ENCODE data around the gene LRP5. TPM values are rescaled to one million over a fixed set of nuclear protein-coding genes. Genes with fewer than 3 reads are reported as not detected.

The LRP5 gene
- total RNA-seq, 2 donors from 2014 or later, result 48.3 to 57.1 TPM

DNA sequence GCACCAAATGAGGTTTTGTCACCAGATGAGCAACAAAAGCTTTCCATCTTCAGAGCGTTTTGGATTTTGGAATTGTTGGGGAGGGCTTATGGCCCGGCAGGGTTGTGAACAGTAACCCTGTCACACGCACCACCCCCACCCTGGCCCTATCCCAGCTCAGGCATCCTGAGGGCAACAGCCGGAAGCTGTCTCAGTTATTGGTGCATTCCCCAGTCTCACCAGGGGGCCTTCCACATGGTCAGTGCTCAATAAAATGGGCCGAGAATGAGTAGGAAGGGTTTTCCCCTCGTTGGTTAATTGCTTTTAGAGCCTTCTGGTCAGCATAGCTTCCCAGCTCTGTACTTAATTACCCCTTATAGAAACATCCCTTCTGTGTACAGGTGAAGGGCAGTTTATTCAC lies 46.0 kb downstream of the LRP5 start:
- WGBS, result 63% methylated on average over 6 of the region's 6 CpGs
- Histone ChIP-seq H3K36me3 (no peaks in the 10 kb centered on the region), H3K4me3 (no peak overlapping the region), H3K27ac (no peak overlapping the region), H3K27me3 (replicated peaks; ENCODE audit: insufficient read depth) (no peaks in the 10 kb centered on the region), H3K9me3 (no peaks in the 10 kb centered on the region), H3K4me1 (replicated peaks) (peaks cover 9% of the 10 kb centered on the region)
- TF ChIP-seq POLR2AphosphoS5 (IDR thresholded peaks at IDR 0.05) (no peak), POLR2A (IDR thresholded peaks at IDR 0.05) (no peak)
- TF ChIP-seq, protein P1, sequence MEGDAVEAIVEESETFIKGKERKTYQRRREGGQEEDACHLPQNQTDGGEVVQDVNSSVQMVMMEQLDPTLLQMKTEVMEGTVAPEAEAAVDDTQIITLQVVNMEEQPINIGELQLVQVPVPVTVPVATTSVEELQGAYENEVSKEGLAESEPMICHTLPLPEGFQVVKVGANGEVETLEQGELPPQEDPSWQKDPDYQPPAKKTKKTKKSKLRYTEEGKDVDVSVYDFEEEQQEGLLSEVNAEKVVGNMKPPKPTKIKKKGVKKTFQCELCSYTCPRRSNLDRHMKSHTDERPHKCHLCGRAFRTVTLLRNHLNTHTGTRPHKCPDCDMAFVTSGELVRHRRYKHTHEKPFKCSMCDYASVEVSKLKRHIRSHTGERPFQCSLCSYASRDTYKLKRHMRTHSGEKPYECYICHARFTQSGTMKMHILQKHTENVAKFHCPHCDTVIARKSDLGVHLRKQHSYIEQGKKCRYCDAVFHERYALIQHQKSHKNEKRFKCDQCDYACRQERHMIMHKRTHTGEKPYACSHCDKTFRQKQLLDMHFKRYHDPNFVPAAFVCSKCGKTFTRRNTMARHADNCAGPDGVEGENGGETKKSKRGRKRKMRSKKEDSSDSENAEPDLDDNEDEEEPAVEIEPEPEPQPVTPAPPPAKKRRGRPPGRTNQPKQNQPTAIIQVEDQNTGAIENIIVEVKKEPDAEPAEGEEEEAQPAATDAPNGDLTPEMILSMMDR (IDR thresholded peaks at IDR 0.05), result no peak
- intact Hi-C loops (cut with DNase I), result no loop called here
- DNase-seq (ENCODE audit: low spot score), result no peak

- intact Hi-C loops (cut with DNase I), result no loop called here
- H3K27me3 ChIP-seq (replicated peaks; ENCODE audit: insufficient read depth), result no peaks in the 10 kb centered on the region
- H3K9me3 ChIP-seq, result no peaks in the 10 kb centered on the region
- TF ChIP-seq, protein P1 (IDR thresholded peaks at IDR 0.05), result no peak
- TF ChIP-seq POLR2AphosphoS5 (IDR thresholded peaks at IDR 0.05), result no peak
- no peak for TF ChIP-seq POLR2A (IDR thresholded peaks at IDR 0.05)
- no peaks in the 10 kb centered on the region for H3K4me1 ChIP-seq (replicated peaks)
- H3K36me3 ChIP-seq, result no peaks in the 10 kb centered on the region
- H3K27ac ChIP-seq, result no peak overlapping the region
- no peak overlapping the region for H3K4me3 ChIP-seq
- no peak for DNase-seq (ENCODE audit: low spot score)
- WGBS, result 94% methylated on average over 8 of the region's 8 CpGs
Observed at GRCh38 chr11:68361702-68362101, 49.3 kb downstream of the LRP5 start.

DNA sequence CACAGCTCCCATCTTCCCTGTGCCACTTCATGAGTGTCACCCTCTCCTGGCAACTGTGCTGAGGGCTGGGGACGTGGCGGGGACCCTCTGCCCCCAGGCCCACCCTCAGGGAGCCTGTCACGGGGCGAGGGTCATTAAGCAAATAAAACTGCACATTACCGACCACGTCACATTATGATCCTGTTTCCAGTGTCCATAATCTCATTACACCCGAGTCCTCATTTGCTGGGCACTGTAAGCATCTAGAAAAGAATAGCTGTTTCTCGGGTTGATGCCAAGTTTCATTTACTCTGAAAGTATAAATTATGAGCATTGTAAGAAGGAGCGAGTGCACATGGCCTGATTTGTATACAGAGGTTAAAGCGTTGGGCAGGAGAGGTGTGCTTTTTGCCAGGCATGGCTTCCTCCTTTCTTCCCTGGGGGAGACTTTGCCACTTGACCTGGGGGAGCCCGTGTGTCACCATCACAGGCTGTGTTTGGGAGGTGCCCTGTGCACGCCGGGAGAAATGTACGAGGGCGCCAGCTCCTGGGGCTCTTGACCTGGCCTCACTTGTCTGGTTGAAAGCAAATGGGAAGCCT lies 50.5 kb downstream of the LRP5 start:
- H3K36me3 ChIP-seq, result no peaks in the 10 kb centered on the region
- no peak overlapping the region for H3K4me3 ChIP-seq
- no peak for DNase-seq (ENCODE audit: low spot score)

GRCh38 chr11:68363776-68364175 lies 51.4 kb downstream of the LRP5 start:
- intact Hi-C loops (cut with DNase I), result no loop called here
- Histone ChIP-seq H3K9me3 (no peaks in the 10 kb centered on the region), H3K4me1 (replicated peaks) (no peaks in the 10 kb centered on the region), H3K27ac (no peak overlapping the region), H3K36me3 (no peaks in the 10 kb centered on the region), H3K4me3 (no peak overlapping the region), H3K27me3 (replicated peaks; ENCODE audit: insufficient read depth) (no peaks in the 10 kb centered on the region)
- WGBS, result 92% methylated on average over 18 of the region's 20 CpGs
- DNase-seq (ENCODE audit: low spot score), result no peak
- TF ChIP-seq POLR2AphosphoS5 (IDR thresholded peaks at IDR 0.05), result no peak
- TF ChIP-seq POLR2A (IDR thresholded peaks at IDR 0.05), result no peak
- TF ChIP-seq, protein P1 (IDR thresholded peaks at IDR 0.05), result no peak

More for the DNA sequence above, 50.5 kb downstream of the LRP5 start:
- Histone ChIP-seq H3K27ac (no peak overlapping the region), H3K4me1 (replicated peaks) (no peaks in the 10 kb centered on the region), H3K27me3 (replicated peaks; ENCODE audit: insufficient read depth) (no peaks in the 10 kb centered on the region), H3K9me3 (no peaks in the 10 kb centered on the region)
- TF ChIP-seq POLR2AphosphoS5 (IDR thresholded peaks at IDR 0.05), result no peak
- TF ChIP-seq POLR2A (IDR thresholded peaks at IDR 0.05), result no peak
- TF ChIP-seq, protein P1 (IDR thresholded peaks at IDR 0.05), result no peak
- 68% methylated on average over 15 of the region's 15 CpGs for WGBS
- intact Hi-C loops (cut with DNase I), result no loop called here

GRCh38 chr11:68364581-68364980 lies 52.2 kb downstream of the LRP5 start:
- no peaks in the 10 kb centered on the region for H3K36me3 ChIP-seq
- H3K4me3 ChIP-seq, result no peak overlapping the region
- H3K27ac ChIP-seq, result no peak overlapping the region
- no peaks in the 10 kb centered on the region for H3K27me3 ChIP-seq (replicated peaks; ENCODE audit: insufficient read depth)
- DNase-seq (ENCODE audit: low spot score), result no peak
- intact Hi-C loops (cut with DNase I), result no loop called here
- no peaks in the 10 kb centered on the region for H3K4me1 ChIP-seq (replicated peaks)
- TF ChIP-seq, protein P1 (IDR thresholded peaks at IDR 0.05), result no peak
- no peak for TF ChIP-seq POLR2A (IDR thresholded peaks at IDR 0.05)
- TF ChIP-seq POLR2AphosphoS5 (IDR thresholded peaks at IDR 0.05), result no peak
- 88% methylated on average over 6 of the region's 6 CpGs for WGBS
- no peaks in the 10 kb centered on the region for H3K9me3 ChIP-seq
